Astrocyte of the spinal cord (primary cell): ENCODE results near the gene ROR2.

ENCODE experiments used
- DNase-seq: peaks from one replicate; pipeline ENCODE4 v3.0.0; 2011; ENCODE audit warnings: low read depth, low spot score
- H3K4me3 ChIP-seq: 2 replicates; pipeline ENCODE4 v1.5.1; 2011; ENCODE audit warnings: low read depth, mild to moderate bottlenecking, low read length, moderate library complexity
- in situ Hi-C: cut with HindIII; loops from 2 replicates; pipeline ENCODE4 v1.10.0; 2017; ENCODE audit warnings: low sequenced_read_pairs
- TF ChIP-seq, protein P1 (sequence below): IDR thresholded peaks from 2 replicates; pipeline ENCODE4 v1.5.1; 2012; ENCODE audit warnings: low read depth, mild to moderate bottlenecking, low read length, inconsistent platforms

Gene ROR2

DNA sequence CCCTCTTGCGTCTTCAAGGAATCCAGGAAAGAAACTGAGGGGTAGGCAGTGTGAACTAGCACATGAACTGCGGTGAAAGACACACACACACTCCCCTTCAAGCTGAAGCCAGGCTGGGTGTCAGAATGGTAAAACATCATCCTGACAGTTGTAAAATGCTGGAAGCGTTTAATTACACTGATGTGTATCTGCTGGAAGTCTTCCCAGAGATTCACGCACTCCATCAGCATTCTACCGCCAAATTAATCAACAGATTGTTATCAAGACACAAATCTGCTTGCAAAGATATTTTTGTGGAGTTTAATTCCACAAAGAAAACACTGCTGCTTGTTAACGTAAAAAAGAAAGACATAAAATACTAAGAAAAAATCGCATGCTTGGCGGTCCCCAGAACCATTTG lies 285.4 kb downstream of the ROR2 start:
- TF ChIP-seq, protein P1, sequence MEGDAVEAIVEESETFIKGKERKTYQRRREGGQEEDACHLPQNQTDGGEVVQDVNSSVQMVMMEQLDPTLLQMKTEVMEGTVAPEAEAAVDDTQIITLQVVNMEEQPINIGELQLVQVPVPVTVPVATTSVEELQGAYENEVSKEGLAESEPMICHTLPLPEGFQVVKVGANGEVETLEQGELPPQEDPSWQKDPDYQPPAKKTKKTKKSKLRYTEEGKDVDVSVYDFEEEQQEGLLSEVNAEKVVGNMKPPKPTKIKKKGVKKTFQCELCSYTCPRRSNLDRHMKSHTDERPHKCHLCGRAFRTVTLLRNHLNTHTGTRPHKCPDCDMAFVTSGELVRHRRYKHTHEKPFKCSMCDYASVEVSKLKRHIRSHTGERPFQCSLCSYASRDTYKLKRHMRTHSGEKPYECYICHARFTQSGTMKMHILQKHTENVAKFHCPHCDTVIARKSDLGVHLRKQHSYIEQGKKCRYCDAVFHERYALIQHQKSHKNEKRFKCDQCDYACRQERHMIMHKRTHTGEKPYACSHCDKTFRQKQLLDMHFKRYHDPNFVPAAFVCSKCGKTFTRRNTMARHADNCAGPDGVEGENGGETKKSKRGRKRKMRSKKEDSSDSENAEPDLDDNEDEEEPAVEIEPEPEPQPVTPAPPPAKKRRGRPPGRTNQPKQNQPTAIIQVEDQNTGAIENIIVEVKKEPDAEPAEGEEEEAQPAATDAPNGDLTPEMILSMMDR: no peak
- H3K4me3 ChIP-seq: no peak overlapping the region
- in situ Hi-C loops: no loop called here

DNA sequence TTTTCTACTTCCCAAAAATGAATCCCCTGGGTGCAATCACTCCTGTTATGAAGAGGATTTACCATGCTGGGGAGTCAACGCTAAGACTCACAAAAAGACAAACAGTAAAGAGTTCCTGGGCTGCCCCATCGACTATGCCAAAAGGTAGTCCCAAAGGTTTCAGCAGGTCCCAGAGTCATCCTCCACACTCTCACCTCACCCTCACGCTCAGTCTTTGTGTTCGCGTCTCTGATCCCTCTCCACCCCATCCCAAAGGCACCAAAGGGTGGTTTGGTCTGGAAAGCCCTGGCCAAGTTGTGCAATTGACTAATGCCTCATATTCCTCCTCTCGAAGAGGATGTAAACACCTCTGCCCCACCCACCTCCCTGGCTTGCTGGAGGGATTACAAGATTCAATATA lies 286.2 kb downstream of the ROR2 start:
- no peak overlapping the region for H3K4me3 ChIP-seq
- no peak for DNase-seq
- in situ Hi-C loops: no loop called here
- TF ChIP-seq, protein P1: no peak

More for the DNA sequence above, 285.4 kb downstream of the ROR2 start:
- no peak for DNase-seq

DNA sequence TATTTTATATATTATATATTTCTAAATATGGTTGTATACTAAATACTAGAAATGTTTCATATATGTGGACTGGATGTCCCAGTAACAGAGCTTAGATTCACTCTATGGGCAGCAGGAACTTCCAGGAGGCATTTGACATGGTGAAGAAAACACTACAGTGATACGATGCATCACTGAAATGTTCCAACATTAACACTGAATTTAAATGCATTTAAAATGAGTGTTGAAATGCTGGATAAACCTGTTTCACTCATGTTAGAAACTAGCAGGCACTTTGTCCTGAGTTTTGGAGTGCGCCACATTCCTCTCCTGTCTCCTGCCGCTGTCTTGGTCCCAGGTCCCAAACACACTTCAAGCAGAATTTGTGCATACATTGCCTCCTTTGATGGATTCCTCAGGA lies 288.6 kb downstream of the ROR2 start:
- in situ Hi-C loops: no loop called here
- TF ChIP-seq, protein P1: no peak
- H3K4me3 ChIP-seq: no peak overlapping the region
- DNase-seq: no peak

DNA sequence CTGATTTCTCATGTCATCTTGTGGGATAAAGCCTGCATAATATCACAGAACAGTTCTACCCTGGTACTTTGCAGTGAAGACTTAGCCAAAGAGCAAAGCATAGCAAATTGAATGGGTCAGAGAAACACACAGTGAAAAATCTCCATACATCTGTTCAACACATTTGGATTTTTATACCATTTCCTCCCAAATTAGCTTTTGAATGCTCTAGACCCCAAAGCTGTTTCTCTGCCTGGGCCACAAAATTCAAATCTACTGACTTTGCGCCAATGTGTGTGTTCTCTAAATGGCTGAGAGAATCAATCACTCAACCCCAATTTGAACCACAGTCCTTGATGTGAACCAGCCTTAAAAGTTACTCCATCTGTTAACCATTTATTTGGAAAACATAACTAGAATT lies 289.5 kb downstream of the ROR2 start:
- no peak overlapping the region for H3K4me3 ChIP-seq
- no peak for DNase-seq
- in situ Hi-C loops: no loop called here
- TF ChIP-seq, protein P1: no peak

DNA sequence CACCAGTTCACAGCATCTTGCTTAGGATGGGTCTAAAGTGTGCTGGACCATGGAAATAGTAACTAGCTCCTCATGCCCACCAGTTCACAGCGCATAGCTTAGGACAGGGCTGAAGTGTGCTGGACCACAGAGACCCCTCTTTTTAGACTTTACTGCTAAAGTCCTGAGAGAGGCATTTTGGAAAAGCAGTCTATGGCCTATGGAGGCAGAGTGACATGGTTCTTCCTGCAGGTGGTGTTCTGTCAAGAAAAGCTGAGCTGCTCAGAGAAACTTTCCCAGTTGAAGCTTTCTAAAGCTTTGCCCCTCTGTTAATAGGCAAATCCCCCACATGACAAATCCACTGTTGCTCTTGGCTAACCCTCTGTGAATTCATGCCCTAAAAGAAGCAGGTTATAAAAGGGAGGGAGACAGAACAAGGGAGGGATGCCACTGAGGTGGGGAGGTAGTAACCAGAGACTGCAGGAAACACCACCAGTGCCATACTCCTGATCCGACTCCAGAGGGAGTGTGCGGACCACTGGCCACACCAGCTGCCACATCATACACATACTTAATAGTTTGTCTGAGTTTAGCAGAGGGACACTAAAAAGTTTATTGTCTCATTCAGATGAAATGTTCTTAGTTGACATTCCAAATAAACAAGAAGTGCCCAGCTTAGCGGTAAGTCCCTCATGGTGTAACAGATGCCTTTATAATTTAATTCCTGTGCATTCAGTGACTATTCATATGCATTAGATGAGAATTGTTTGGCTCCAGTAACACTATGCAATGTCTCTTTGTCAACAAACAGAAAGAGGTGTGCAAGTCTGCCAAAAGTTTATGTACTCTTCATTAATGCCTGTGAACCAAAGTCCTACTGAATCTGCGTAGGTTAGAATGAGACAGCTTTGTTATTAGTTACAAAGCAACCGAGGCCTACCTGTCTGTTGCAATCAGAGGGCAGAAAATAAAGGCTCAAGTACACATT lies 290.2 kb downstream of the ROR2 start:
- TF ChIP-seq, protein P1: peak; percentile 73
- peak; percentile 23 for DNase-seq
- H3K4me3 ChIP-seq: no peak overlapping the region
- in situ Hi-C loops: no loop called here

DNA sequence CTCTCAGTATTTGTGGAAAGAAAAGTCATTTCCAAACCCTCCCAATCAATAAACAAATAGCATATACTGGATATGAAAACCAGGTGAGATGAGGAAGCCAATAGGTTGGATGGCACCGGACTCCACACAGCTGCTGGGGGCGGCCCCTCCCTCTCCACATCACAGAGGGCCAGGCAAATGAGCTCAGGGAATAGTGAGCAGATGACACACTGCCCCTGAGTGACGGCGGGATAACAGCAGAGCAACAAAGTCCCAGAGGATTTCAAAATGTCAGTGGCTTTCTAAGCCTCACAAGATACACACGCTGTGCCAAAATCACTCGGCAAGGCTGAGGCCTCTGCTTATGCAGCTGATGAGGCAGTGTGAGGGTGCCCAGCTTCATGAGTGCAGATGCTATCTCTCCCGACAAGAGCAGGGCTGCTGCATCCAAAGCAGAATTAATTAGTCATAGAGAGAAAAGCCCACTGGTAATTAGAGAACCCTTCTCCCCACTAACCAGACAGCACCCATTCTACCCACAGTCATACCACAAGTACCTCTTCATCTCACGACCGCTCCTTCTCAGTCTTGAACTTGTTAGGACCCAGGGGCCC lies 291.4 kb downstream of the ROR2 start:
- in situ Hi-C loops: no loop called here
- TF ChIP-seq, protein P1: no peak
- H3K4me3 ChIP-seq: no peak overlapping the region
- DNase-seq: no peak
